Measurements from ENCODE around the gene SRRM1. TPM values are rescaled to one million over a fixed set of nuclear protein-coding genes. Genes with fewer than 3 reads are reported as not detected.

SRRM1 gene
- total and polyA plus RNA-seq, 7 donors: 19.2 to 171 (median 81.5) TPM

GRCh38 chr1:24636661-24637357 is 6.3 kb upstream of the SRRM1 start:
- H3K4me1 ChIP-seq: peaks cover 0 to 10% (median 7%) of the 10 kb centered on the region in 4 donors
- WGBS, 2 donors: 70 to 72% methylated on average over 3 of the region's 3 CpGs
- no peaks in the 10 kb centered on the region for H3K9me3 ChIP-seq
- H3K36me3 ChIP-seq: no peaks in the 10 kb centered on the region
- no peaks in the 10 kb centered on the region for H3K27me3 ChIP-seq
- DNase-seq: no peak
- intact Hi-C loops (cut with DNase I): no loop called here
- no peak for TF ChIP-seq CTCF (IDR thresholded peaks at IDR 0.05)
- TF ChIP-seq POLR2AphosphoS5 (IDR thresholded peaks at IDR 0.05): no peak
- TF ChIP-seq EP300 (IDR thresholded peaks at IDR 0.05): no peak
- TF ChIP-seq POLR2A (IDR thresholded peaks at IDR 0.05): no peak
- H3K4me3 ChIP-seq: no peak overlapping the region
- H3K27ac ChIP-seq: no peak overlapping the region

- intact Hi-C loops (cut with DNase I): no loop called here
These were observed 4.0 kb upstream of the SRRM1 start for GRCh38 chr1:24639094-24639493.

GRCh38 chr1:24639881-24640280 is 3.2 kb upstream of the SRRM1 start:
- H3K9me3 ChIP-seq: no peaks in the 10 kb centered on the region
- H3K4me3 ChIP-seq: no peak overlapping the region
- peaks cover 0 to 24% (median 18%) of the 10 kb centered on the region in 4 donors for H3K4me1 ChIP-seq
- WGBS, 2 donors: 20 to 62% methylated on average over 4 of the region's 4 CpGs
- no peak for DNase-seq
- intact Hi-C loops (cut with DNase I): loop anchor here (5.0 to 10.0 kb wide), 4 partner anchors 107 to 595 kb away; partner anchors contain the start of genes CLIC4, NIPAL3, RCAN3 and SYF2
- TF ChIP-seq POLR2A (IDR thresholded peaks at IDR 0.05) (no peak), POLR2AphosphoS5 (IDR thresholded peaks at IDR 0.05) (no peak), CTCF (IDR thresholded peaks at IDR 0.05) (no peak), EP300 (IDR thresholded peaks at IDR 0.05) (no peak)
- H3K27ac ChIP-seq: no peak overlapping the region
- no peaks in the 10 kb centered on the region for H3K36me3 ChIP-seq
- H3K27me3 ChIP-seq: no peaks in the 10 kb centered on the region

More at GRCh38 chr1:24639094-24639493, 4.0 kb upstream of the SRRM1 start:
- no peak for TF ChIP-seq POLR2AphosphoS5 (IDR thresholded peaks at IDR 0.05)
- TF ChIP-seq CTCF (IDR thresholded peaks at IDR 0.05): no peak
- no peak for TF ChIP-seq POLR2A (IDR thresholded peaks at IDR 0.05)
- TF ChIP-seq EP300 (IDR thresholded peaks at IDR 0.05): no peak
- H3K36me3 ChIP-seq: no peaks in the 10 kb centered on the region
- WGBS, 2 donors: 81 to 90% methylated on average over 2 of the region's 2 CpGs
- H3K4me3 ChIP-seq: no peak overlapping the region
- no peaks in the 10 kb centered on the region for H3K27me3 ChIP-seq
- H3K4me1 ChIP-seq: peaks cover 0 to 16% (median 10%) of the 10 kb centered on the region in 4 donors
- H3K9me3 ChIP-seq: no peaks in the 10 kb centered on the region
- no peak for DNase-seq
- H3K27ac ChIP-seq: no peak overlapping the region

DNA sequence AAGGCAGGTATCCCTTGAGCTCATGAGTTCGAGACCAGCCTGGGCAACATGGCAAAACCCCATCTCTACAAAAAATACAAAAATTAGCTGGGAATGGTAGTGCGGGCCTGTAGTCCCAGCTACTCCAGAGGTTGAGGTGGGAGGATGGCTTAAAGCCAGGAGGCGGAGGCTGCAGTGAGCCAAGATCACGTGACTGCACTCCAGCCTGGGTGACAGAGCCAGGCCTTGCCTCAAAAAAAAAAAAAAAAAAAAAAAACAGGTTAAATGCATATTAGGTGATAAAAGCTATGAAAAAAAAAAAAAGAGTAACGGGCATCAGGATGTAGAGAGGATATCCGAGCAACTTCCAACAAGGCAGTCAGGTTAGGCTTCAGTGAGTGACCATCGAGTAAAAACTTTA is 2.8 kb upstream of the SRRM1 start:
- H3K27me3 ChIP-seq: no peaks in the 10 kb centered on the region
- DNase-seq: no peak
- no peaks in the 10 kb centered on the region for H3K9me3 ChIP-seq
- no peak for TF ChIP-seq POLR2AphosphoS5 (IDR thresholded peaks at IDR 0.05)
- TF ChIP-seq CTCF (IDR thresholded peaks at IDR 0.05): no peak
- TF ChIP-seq POLR2A (IDR thresholded peaks at IDR 0.05): no peak
- no peak for TF ChIP-seq EP300 (IDR thresholded peaks at IDR 0.05)
- intact Hi-C loops (cut with DNase I): loop anchor here (5.0 to 10.0 kb wide), 4 partner anchors 107 to 595 kb away; partner anchors contain the start of genes CLIC4, NIPAL3, RCAN3 and SYF2
- 43 to 69% methylated on average over 7 of the region's 7 CpGs for WGBS, 2 donors
- no peak overlapping the region for H3K27ac ChIP-seq
- no peak overlapping the region for H3K4me3 ChIP-seq
- peaks cover 0 to 2% (median 0%) of the 10 kb centered on the region in 4 donors for H3K36me3 ChIP-seq
- peaks cover 0 to 28% (median 22%) of the 10 kb centered on the region in 4 donors for H3K4me1 ChIP-seq

Measured in sigmoid colon (tissue), 7 donors.